ENCODE data around the gene ADAMTS6. TPM values are rescaled to one million over a fixed set of nuclear protein-coding genes. Genes with fewer than 3 reads are reported as not detected.

The ADAMTS6 gene
- total and polyA plus RNA-seq, 11 donors = 0.28 to 4.3 (median 3.0) TPM

- H3K27ac ChIP-seq = peak overlapping the region in 4 of 12 donors; percentile 28 to 65 (median 41)
- no peaks in the 10 kb centered on the region for H3K36me3 ChIP-seq
- intact Hi-C loops (cut with DNase I) = no loop called here
- H3K4me1 ChIP-seq = peaks cover 0 to 19% (median 3%) of the 10 kb centered on the region in 12 donors
- no peak overlapping the region for H3K4me3 ChIP-seq
- DNase-seq (no peak), ATAC-seq (peak; percentile 56 to 83 (median 61))
- no peaks in the 10 kb centered on the region for H3K27me3 ChIP-seq
- no peaks in the 10 kb centered on the region for H3K9me3 ChIP-seq
- 42 to 56% (median 53%) methylated on average over 2 of the region's 2 CpGs for WGBS, 4 donors
- TF ChIP-seq CTCF (IDR thresholded peaks at IDR 0.05) (no peak), POLR2A (IDR thresholded peaks at IDR 0.05) (no peak)
These were observed 348.1 kb downstream of the ADAMTS6 start for GRCh38 chr5:65133477-65134110.

GRCh38 chr5:65132386-65132785, 349.3 kb downstream of the ADAMTS6 start:
- H3K36me3 ChIP-seq = no peaks in the 10 kb centered on the region
- no peaks in the 10 kb centered on the region for H3K27me3 ChIP-seq
- DNase-seq = no peak
- ATAC-seq = no peak
- 93 to 98% (median 94%) methylated on average over 4 of the region's 4 CpGs for WGBS, 4 donors
- no peaks in the 10 kb centered on the region for H3K9me3 ChIP-seq
- intact Hi-C loops (cut with DNase I) = no loop called here
- no peak overlapping the region for H3K27ac ChIP-seq
- H3K4me1 ChIP-seq = peaks cover 0 to 21% (median 6%) of the 10 kb centered on the region in 12 donors
- no peak for TF ChIP-seq CTCF (IDR thresholded peaks at IDR 0.05)
- no peak overlapping the region for H3K4me3 ChIP-seq

GRCh38 chr5:65128226-65128625, 353.5 kb downstream of the ADAMTS6 start:
- intact Hi-C loops (cut with DNase I) = no loop called here
- no peak for TF ChIP-seq CTCF (IDR thresholded peaks at IDR 0.05)
- TF ChIP-seq POLR2A (IDR thresholded peaks at IDR 0.05) = no peak
- no peak overlapping the region for H3K27ac ChIP-seq
- peaks cover 0 to 29% (median 7%) of the 10 kb centered on the region in 12 donors for H3K4me1 ChIP-seq
- H3K4me3 ChIP-seq = no peak overlapping the region
- no peaks in the 10 kb centered on the region for H3K9me3 ChIP-seq
- DNase-seq = no peak
- ATAC-seq = no peak
- no peaks in the 10 kb centered on the region for H3K27me3 ChIP-seq
- H3K36me3 ChIP-seq = no peaks in the 10 kb centered on the region
- 76 to 88% (median 82%) methylated on average over 6 of the region's 6 CpGs for WGBS, 4 donors

GRCh38 chr5:65127161-65127901, 354.4 kb downstream of the ADAMTS6 start:
- intact Hi-C loops (cut with DNase I) = no loop called here
- ATAC-seq = peak in 1 of 4 donors; percentile 76
- 67 to 78% (median 72%) methylated on average over 10 of the region's 10 CpGs for WGBS, 4 donors
- DNase-seq = no peak
- H3K9me3 ChIP-seq = no peaks in the 10 kb centered on the region
- peak overlapping the region in 1 of 12 donors; percentile 11 for H3K4me3 ChIP-seq
- TF ChIP-seq POLR2A (IDR thresholded peaks at IDR 0.05) (no peak), CTCF (IDR thresholded peaks at IDR 0.05) (no peak)
- peaks cover 0 to 26% (median 7%) of the 10 kb centered on the region in 12 donors for H3K4me1 ChIP-seq
- no peaks in the 10 kb centered on the region for H3K36me3 ChIP-seq
- no peaks in the 10 kb centered on the region for H3K27me3 ChIP-seq
- H3K27ac ChIP-seq = peak overlapping the region in 3 of 12 donors; percentile 0 to 23 (median 1)

All from heart left ventricle (tissue), 16 donors.